Activated CD8-positive, alpha-beta memory T cell treated with anti-CD3 and anti-CD28 coated beads, Interleukin-2, amount 50 U/mL, for 48 hours (primary cell): ENCODE measurements around the gene SPDYE5.
"Not testable (repeated sequence)": the region's sequence is repeated elsewhere in the genome, so short reads cannot be mapped to it uniquely, and the experiment has no call there.

Experiments used
- DNase-seq: peaks from one replicate; pipeline ENCODE4 v3.0.0-alpha.2; 2020

Gene SPDYE5

GRCh38 chr7:75492020-75492419 is at the start of gene SPDYE5:
SPDYE5 (plus strand) TSS chr7:75492320; CDS start chr7:75494048, 1,728 bp downstream.
- DNase-seq = not testable (repeated sequence)

GRCh38 chr7:75442465-75443111 is 49.5 kb upstream of the SPDYE5 start:
- DNase-seq = peak; percentile 65

- DNase-seq = not testable (repeated sequence)
Observed at GRCh38 chr7:75449946-75450345, 42.2 kb upstream of the SPDYE5 start.

GRCh38 chr7:75452494-75452955 is 39.6 kb upstream of the SPDYE5 start:
- DNase-seq = not testable (repeated sequence)

GRCh38 chr7:75456403-75456802 is 35.7 kb upstream of the SPDYE5 start:
- not testable (repeated sequence) for DNase-seq

- DNase-seq = not testable (repeated sequence)
Observed at GRCh38 chr7:75458034-75458433, 34.1 kb upstream of the SPDYE5 start.

GRCh38 chr7:75460541-75460940 is 31.6 kb upstream of the SPDYE5 start:
- DNase-seq = not testable (repeated sequence)

- not testable (repeated sequence) for DNase-seq
Observed at GRCh38 chr7:75470166-75470565, 22.0 kb upstream of the SPDYE5 start.

GRCh38 chr7:75477457-75477856 is 14.7 kb upstream of the SPDYE5 start:
- DNase-seq = not testable (repeated sequence)

- not testable (repeated sequence) for DNase-seq
Observed at GRCh38 chr7:75480313-75480712, 11.8 kb upstream of the SPDYE5 start.

GRCh38 chr7:75485355-75485978 is 6.7 kb upstream of the SPDYE5 start:
- DNase-seq = peak; percentile 60

- peak; percentile 91 for DNase-seq
Observed at GRCh38 chr7:75485979-75486643, 6.0 kb upstream of the SPDYE5 start, which contains the start of gene POM121C. POM121C (minus strand) TSS chr7:75486299; CDS start chr7:75441496, 44,803 bp downstream.

- not testable (repeated sequence) for DNase-seq
Observed at GRCh38 chr7:75509033-75509432, 16.9 kb downstream of the SPDYE5 start.

GRCh38 chr7:75518842-75519241 is 26.7 kb downstream of the SPDYE5 start:
- DNase-seq = not testable (repeated sequence)

- not testable (repeated sequence) for DNase-seq
Observed at GRCh38 chr7:75521727-75522126, 29.6 kb downstream of the SPDYE5 start.

- DNase-seq = peak; percentile 59
Observed at GRCh38 chr7:75527224-75527722, 35.2 kb downstream of the SPDYE5 start.

GRCh38 chr7:75531359-75531821 is 39.3 kb downstream of the SPDYE5 start:
- no peak for DNase-seq

GRCh38 chr7:75532639-75533038 is 40.5 kb downstream of the SPDYE5 start:
- peak; percentile 7 for DNase-seq

- DNase-seq = peak; percentile 26
Observed at GRCh38 chr7:75533926-75534325, 41.8 kb downstream of the SPDYE5 start.

- peak; percentile 40 for DNase-seq
Observed at GRCh38 chr7:75534727-75535307, 42.7 kb downstream of the SPDYE5 start.

GRCh38 chr7:75536491-75536890 is 44.4 kb downstream of the SPDYE5 start:
- peak; percentile 13 for DNase-seq

GRCh38 chr7:75536940-75537538 is 44.9 kb downstream of the SPDYE5 start:
- DNase-seq = peak; percentile 35
